ENCODE results near the gene USP38. TPM values are rescaled to one million over a fixed set of nuclear protein-coding genes. Genes with fewer than 3 reads are reported as not detected.

The USP38 gene
- 100 to 1,000 TPM in 2 of 4 donors, 10 to 100 TPM in 2; 63.6 to 142 (median 102) TPM for total RNA-seq

GRCh38 chr4:143184503-143185252 is at the start of gene USP38:
Gene USP38 (plus strand): TSS chr4:143184917. CDS start chr4:143185451, 534 bp downstream.
- in situ Hi-C loops (cut with MboI; ENCODE audit: low sequenced_read_pairs in 4 of 4) = no loop called here
- Histone ChIP-seq H3K9me3 (no peaks in the 10 kb centered on the region), H3K27me3 (no peaks in the 10 kb centered on the region), H3K4me1 (peaks cover 31 to 39% of the 10 kb centered on the region in 2 donors), H3K36me3 (no peaks in the 10 kb centered on the region), H3K4me3 (peak within 1 kb of the TSS; percentile 73 to 94 (median 91)), H3K27ac (peak within 1 kb of the TSS; percentile 95 to 98 (median 96))
- ATAC-seq (peak; percentile 81 to 93), DNase-seq (peak; percentile 94 to 96)
- peak in 2 of 5 experiments; percentile 9 to 28 for TF ChIP-seq CTCF (IDR thresholded peaks at IDR 0.05 in 4 of 5, conservative IDR thresholded peaks at IDR 0.05 in 1 of 5)
- peak; percentile 82 to 91 for TF ChIP-seq POLR2A (IDR thresholded peaks at IDR 0.05)
- intact Hi-C loops (cut with DNase I; ENCODE audit: low total_unique reads) = loop anchor here (1.0 to 10.0 kb wide), 4 partner anchors 152 to 1990 kb away; partner anchors contain the start of genes GAB1, SMARCA5 and ZNF330

GRCh38 chr4:143135358-143135757 is 49.4 kb upstream of the USP38 start:
- H3K4me3 ChIP-seq = no peak overlapping the region
- intact Hi-C loops (cut with DNase I; ENCODE audit: low total_unique reads) (no loop called here), in situ Hi-C loops (cut with MboI; ENCODE audit: low sequenced_read_pairs in 4 of 4) (no loop called here)
- H3K36me3 ChIP-seq = no peaks in the 10 kb centered on the region
- DNase-seq (no peak), ATAC-seq (no peak)
- H3K27me3 ChIP-seq = no peaks in the 10 kb centered on the region
- TF ChIP-seq POLR2A (IDR thresholded peaks at IDR 0.05) (no peak), CTCF (IDR thresholded peaks at IDR 0.05 in 4 of 5, conservative IDR thresholded peaks at IDR 0.05 in 1 of 5) (no peak)
- H3K9me3 ChIP-seq = no peaks in the 10 kb centered on the region
- H3K4me1 ChIP-seq = no peaks in the 10 kb centered on the region
- no peak overlapping the region for H3K27ac ChIP-seq

- Histone ChIP-seq H3K4me1 (no peaks in the 10 kb centered on the region), H3K4me3 (no peak overlapping the region), H3K9me3 (no peaks in the 10 kb centered on the region), H3K36me3 (no peaks in the 10 kb centered on the region), H3K27me3 (no peaks in the 10 kb centered on the region), H3K27ac (no peak overlapping the region)
- DNase-seq (no peak), ATAC-seq (no peak)
- in situ Hi-C loops (cut with MboI; ENCODE audit: low sequenced_read_pairs in 4 of 4) = no loop called here
- no peak for TF ChIP-seq CTCF (IDR thresholded peaks at IDR 0.05 in 4 of 5, conservative IDR thresholded peaks at IDR 0.05 in 1 of 5)
- no peak for TF ChIP-seq POLR2A (IDR thresholded peaks at IDR 0.05)
- intact Hi-C loops (cut with DNase I; ENCODE audit: low total_unique reads) = no loop called here
Measured at GRCh38 chr4:143140696-143141095, 44.0 kb upstream of the USP38 start.

- Histone ChIP-seq H3K27me3 (no peaks in the 10 kb centered on the region), H3K27ac (no peak overlapping the region), H3K4me3 (no peak overlapping the region), H3K4me1 (no peaks in the 10 kb centered on the region), H3K36me3 (no peaks in the 10 kb centered on the region), H3K9me3 (no peaks in the 10 kb centered on the region)
- DNase-seq (no peak), ATAC-seq (no peak)
- intact Hi-C loops (cut with DNase I; ENCODE audit: low total_unique reads) (no loop called here), in situ Hi-C loops (cut with MboI; ENCODE audit: low sequenced_read_pairs in 4 of 4) (no loop called here)
- TF ChIP-seq POLR2A (IDR thresholded peaks at IDR 0.05) (no peak), CTCF (IDR thresholded peaks at IDR 0.05 in 4 of 5, conservative IDR thresholded peaks at IDR 0.05 in 1 of 5) (no peak)
Measured at GRCh38 chr4:143148521-143148920, 36.2 kb upstream of the USP38 start.

All from gastrocnemius medialis (tissue), 4 donors.